ENCODE data around the gene LTA.

Gene LTA

GRCh38 chr6:31572041-31572911 lies at the start of gene LTA:
Gene LTA, plus strand, starts transcription at chr6:31572289. Its CDS starts 454 bp downstream, at chr6:31572743.
- no peak for DNase-seq
- intact Hi-C loops (cut with DNase I): no loop called here

DNA sequence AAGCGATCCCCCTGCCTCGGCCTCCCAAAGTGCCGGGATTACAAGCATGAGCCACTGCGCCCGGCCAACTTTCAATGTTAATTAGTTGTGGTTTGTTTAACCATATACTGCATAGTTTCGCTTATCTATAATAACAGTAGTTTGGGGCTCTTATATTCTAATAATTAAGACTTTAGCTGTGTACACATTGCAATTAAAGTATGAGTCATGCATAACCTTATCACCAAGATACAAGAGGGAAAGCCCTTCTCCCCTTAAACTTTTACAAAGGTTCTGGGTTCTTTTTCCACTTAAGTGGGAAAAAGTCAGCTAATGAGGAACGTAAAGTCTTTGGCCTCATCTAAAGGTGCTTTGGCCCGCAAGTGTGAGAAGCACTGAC lies 46.5 kb upstream of the LTA start:
- DNase-seq: no peak
- intact Hi-C loops (cut with DNase I): no loop called here

DNA sequence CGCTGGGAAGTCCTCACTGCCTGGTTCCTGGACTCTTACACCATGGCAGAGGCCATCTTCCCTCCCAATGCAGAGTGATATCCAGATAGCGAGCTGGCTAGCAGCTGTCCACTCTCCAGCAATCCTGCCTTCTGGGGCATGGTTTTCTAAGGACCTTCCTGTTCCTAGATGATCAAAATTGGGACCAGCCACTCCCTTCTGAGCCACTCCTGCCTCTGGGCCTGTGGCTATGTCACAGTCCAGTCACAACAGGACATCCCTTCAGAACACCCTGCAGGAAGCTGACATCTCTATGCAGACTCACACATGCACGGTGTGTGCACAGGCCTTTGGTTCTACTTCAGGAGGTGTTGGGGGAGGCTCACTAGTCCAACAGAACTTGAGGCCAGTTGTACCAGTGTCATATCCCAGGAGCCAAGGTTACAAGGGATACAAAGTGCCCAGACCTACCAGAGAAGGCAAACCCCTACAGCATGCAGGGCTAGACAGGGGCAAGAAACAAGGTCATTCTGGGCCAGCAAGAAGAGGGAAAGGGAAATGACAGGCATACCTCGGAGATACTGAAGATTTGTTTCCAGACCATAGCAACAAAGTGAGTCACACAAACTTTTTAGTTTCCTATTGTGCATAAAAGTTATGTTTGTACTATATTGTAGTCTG lies 46.0 kb upstream of the LTA start:
- intact Hi-C loops (cut with DNase I): no loop called here
- no peak for DNase-seq

GRCh38 chr6:31528307-31528777 lies 43.7 kb upstream of the LTA start:
- no peak for DNase-seq
- intact Hi-C loops (cut with DNase I): no loop called here

DNA sequence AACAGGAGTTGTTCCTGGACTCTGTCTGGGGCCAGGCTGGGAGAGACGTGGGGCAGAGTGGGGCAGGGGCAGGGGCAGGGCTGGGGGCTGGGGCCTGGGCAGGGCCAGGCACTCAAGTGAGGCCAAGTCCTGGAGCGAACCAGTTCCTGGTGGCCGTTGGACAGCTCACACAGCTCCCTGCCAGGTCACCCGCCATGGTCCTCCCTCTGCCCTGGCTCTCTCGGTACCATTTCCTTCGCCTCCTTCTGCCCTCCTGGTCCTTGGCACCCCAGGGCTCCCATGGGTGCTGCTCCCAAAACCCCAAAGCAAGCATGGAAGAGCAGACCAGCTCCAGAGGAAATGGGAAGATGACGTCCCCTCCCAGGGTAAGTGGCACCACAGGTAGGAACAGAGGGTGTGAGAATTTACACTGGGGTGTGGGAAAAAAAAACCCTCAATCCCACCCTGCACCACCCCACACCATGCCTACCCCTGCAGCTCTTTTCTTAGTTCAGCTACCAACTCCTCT lies 43.2 kb upstream of the LTA start, which contains the start of gene MCCD1:
Gene MCCD1, plus strand, starts transcription at position 142 of the 508 bp plus-strand sequence. Its CDS starts 53 bp downstream, at position 195.
- peak in 1 of 10 donors; percentile 76 for DNase-seq
- intact Hi-C loops (cut with DNase I): no loop called here

- intact Hi-C loops (cut with DNase I): no loop called here
- DNase-seq: peak in 1 of 10 donors; percentile 80
Measured at GRCh38 chr6:31529329-31530150, 42.5 kb upstream of the LTA start.

DNA sequence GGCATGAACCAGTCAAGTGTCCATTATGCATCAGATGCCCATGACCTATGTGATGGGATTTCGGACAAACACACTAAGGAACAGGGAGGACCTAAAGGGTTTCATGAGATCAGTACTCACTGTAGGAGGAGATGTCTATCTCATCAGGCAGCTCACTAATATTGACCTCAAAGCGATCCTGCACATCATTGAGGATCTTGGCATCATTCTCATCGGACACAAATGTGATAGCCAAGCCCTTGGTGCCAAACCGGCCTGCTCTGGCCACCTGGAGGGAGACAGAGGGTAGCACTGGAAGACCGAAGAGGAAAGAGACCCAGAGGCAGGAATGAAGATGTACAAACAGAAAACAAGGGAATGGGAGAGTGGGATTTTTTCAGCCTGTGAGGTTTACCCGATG lies 41.4 kb upstream of the LTA start:
- DNase-seq: peak in 1 of 10 donors; percentile 54
- intact Hi-C loops (cut with DNase I): no loop called here

DNA sequence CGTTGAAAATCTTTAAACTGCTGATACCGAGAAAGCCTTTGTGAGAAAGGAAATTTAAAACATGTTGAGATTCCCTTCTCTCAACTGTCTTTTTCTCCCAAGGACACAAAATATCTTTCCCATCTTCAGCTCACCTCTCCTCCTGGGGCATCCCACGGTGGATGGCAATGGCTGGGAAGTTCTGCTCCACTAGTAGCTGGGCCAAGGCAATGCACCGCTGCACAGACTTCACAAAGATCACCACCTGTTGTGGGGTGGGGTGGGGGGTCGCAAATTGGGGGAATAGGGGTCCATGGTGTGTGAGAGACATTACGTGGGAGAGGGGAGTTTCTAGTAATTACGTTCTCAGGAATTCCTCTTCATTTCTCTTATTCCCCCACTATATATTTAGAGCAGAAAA lies 40.9 kb upstream of the LTA start:
- intact Hi-C loops (cut with DNase I): no loop called here

GRCh38 chr6:31531771-31532643 lies 40.1 kb upstream of the LTA start:
- no peak for DNase-seq
- intact Hi-C loops (cut with DNase I): no loop called here

More for the DNA sequence above, 40.9 kb upstream of the LTA start:
- peak in 1 of 10 donors; percentile 49 for DNase-seq

DNA sequence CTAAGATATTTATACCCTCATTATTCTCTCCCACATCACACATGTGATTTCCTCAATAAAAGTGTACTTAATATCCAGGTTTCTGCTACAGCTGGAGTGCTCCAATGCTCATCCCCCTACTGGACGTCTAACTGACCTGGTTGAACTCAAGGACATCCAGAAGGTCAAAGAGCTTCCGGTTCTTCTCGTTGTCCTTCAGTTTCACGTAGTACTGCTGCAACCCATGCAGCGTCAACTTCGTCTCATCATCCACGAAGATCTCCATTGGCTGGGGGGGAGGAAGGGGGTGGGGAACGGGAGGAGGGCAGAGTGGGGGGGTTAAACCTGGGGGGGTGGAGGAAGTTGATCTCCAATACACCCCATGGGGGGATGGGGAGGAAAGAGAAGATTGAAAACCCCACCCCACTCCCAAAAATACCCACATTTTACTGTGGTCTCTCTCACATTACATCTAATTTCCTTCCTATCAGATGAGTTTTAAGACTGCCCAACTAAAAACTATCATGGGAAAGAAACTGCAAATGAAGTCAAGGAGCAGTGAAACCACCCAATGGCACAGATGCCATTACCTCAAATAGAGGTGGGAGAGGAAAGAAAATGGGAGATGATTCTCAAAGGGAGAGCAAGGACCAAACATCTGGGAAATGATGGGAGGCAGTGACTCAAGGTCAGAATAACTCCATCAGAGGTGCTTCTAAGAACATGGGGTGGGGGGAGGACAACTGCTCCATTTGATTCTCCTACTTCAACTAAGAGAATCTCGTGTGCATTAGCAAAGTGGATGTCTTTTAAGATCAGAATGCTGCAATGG lies 39.2 kb upstream of the LTA start:
- intact Hi-C loops (cut with DNase I): no loop called here
- DNase-seq: no peak

GRCh38 chr6:31533455-31533841 lies 38.6 kb upstream of the LTA start:
- DNase-seq: no peak
- intact Hi-C loops (cut with DNase I): no loop called here

DNA sequence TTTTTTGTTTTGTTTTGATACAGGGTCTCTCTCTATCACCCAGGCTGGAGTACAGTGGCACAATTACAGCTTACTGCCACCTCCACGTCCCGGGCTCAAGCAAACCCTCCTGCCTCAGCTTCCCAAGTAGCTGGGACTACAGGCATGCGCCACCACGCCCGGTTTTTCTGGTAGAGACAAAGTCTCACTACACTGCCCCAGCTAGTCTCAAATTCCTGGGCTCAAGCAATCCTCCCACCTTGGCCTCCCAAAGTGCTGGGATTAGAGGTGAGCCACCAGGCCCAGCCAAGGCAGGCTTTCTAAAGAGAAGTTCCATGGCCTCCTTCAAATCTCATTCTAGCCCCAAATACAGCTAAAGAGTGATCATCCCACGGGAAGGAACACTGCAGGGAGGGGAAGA lies 38.1 kb upstream of the LTA start:
- intact Hi-C loops (cut with DNase I): no loop called here
- DNase-seq: peak in 1 of 10 donors; percentile 33

DNA sequence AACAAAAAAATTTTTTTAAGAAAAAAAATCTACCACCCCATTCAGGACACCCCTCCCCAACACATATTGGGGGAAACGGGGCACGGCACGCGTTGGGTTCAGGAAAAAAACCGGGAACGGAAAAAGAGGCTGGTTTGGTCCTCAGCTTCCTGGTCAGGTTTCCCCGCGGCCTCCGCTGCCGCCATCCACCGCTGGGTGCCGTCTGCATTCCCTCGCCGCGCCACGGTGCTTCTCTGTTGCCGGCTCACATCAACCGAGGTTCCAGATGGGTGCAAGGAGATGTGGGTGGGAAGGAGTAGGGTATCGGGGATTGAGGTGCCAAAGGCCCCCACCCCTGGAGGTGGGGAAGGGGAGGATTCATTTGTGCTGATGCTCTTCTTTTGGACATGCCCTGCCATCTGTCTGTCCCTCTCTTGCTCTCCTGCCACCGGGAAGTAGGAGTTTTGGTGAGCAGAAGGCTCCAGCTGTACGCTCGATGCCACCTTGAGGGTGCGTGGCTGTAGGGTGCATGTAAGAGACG lies 37.5 kb upstream of the LTA start:
- DNase-seq: peak in 2 of 10 donors; percentile 76 to 84

DNA sequence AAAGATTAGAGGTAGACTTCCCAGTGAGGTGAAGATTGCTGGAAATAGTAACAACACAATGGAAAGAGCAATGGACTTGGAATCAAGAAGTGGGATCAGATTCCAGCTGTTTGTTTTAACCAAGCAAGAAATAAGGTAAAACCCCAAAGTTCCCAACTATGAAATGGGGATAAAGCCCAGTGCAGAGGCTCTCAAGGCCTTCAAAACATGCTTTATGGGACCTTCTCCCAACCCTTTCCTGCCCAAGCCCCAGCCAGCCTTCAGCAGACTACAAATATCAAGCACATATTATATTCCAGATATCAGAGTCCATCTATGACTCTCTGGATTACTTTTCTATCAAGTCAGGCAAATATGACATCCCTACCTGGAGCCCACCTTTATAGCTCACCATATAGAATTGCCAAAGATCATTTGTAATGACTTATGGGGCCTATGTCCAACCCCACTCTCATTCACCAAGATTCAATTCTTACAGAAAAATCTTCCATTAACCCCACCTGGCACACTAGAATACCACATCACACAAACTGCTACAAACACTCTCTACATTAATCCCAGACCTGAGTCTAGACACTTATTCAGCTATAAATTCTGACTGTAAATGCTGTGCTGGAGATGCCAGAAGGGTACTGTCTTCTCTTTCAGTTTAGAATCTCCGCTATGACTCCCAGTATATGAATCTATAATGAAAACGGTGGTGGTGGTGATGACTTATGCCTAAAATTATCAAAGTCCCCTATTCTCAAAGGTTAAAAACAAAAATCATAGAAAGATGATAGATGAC lies 36.4 kb upstream of the LTA start:
- intact Hi-C loops (cut with DNase I): no loop called here
- DNase-seq: no peak

More for the DNA sequence above, 37.5 kb upstream of the LTA start:
- intact Hi-C loops (cut with DNase I): no loop called here

GRCh38 chr6:31538805-31539400 lies 33.2 kb upstream of the LTA start:
- intact Hi-C loops (cut with DNase I): no loop called here
- no peak for DNase-seq

DNA sequence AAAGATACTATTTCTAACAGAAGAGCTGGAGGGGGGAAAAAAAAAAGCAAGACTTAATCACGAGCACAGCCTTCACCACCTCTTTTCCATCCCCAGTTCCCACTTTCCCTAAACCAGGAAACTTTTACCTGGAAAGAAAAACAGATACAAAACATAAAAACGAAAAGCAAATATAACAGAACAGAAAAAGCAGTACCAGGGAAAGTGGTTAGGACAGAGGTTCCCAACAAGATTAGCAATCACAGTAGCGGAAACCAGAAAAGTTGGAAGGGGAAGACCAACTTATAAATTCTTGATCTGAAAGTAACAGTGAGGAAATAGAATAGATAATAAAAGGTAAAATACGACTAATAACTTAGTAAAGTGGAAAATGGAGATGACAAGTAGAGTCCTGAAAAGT lies 31.4 kb upstream of the LTA start:
- DNase-seq: no peak
- intact Hi-C loops (cut with DNase I): loop anchor here (5.0 to 10.0 kb wide), 4 partner anchors 122 to 414 kb away; partner anchors contain the start of genes C6orf47, GPANK1, NELFE and NEU1

DNA sequence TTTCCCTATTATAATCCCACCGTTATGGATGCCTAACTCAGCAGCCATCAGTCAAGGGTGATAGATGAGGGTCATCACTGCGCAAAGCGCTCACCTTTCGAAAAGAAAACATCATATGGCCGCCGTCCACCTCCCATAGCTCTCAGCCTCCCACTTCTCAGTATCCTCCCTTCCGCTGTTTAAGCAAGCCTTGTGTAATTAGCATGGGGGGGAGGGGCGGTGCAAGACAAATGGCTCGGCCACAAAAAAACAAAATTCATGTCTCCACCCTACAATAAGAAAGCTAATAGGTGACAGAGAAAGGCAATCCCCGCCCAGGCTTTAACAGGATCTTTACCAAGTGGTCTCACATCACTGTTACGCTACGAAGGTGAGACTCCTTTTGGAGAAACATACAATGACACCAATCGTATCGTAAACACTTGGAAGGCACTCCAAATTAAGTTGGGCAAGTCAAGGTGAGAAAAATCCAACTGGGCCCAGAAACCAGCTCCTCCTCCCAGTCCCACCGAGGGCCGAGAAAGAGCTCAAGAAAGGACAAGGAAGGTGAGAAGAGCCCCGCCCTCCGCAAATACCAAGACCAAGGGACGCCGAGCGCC lies 30.9 kb upstream of the LTA start:
- intact Hi-C loops (cut with DNase I): loop anchor here (5.0 to 10.0 kb wide), 4 partner anchors 121 to 414 kb away; partner anchors contain the start of genes C6orf47, GPANK1, NELFE and NEU1
- no peak for DNase-seq
